Measurements from ENCODE around the gene HELLS. TPM values are rescaled to one million over a fixed set of nuclear protein-coding genes. Genes with fewer than 3 reads are reported as not detected.

HELLS gene
- total RNA-seq, 1 donor from 2014 or later = 160 TPM

Other genes starting within 250 kb of the HELLS start
- 26.2 and 27.2 TPM in 2 replicates for gene NOC3L, start 182.8 kb upstream of the HELLS start, total RNA-seq
- 0.11 TPM in 2 replicates for gene TBC1D12, start 143.2 kb upstream of the HELLS start, total RNA-seq
- 0.07 and 0.16 TPM in 2 replicates for gene CYP2C18, start 137.9 kb downstream of the HELLS start, total RNA-seq
- not detected in 2 replicates for gene CYP2C19, start 216.9 kb downstream of the HELLS start, total RNA-seq

Measured in T-helper 2 cell treated with Interferon-gamma antibody and Interleukin-4, amounts not matched to agents 100 ng/mL and 5 ng/mL, for 36 hours (primary cell).